OCI-LY3 (cell line): ENCODE results near the gene ILRUN.

ENCODE experiments used
- EZH2phosphoT487 ChIP-seq: fragments of 200-600 bp; shearing (Covaris generic); IDR thresholded peaks from 2 replicates; pipeline ENCODE4 v1.6.1; 2018; ENCODE audit warnings: antibody characterized with exemption, mixed run types, low read depth
- TF ChIP-seq, protein P1 (sequence below): fragments of 200-600, 300-600 bp; sonication (generic); IDR thresholded peaks from 2 replicates; pipeline ENCODE4 v1.5.1; 2014; ENCODE audit warnings: antibody characterized with exemption, low read length, low read depth

- TF ChIP-seq, protein P1, sequence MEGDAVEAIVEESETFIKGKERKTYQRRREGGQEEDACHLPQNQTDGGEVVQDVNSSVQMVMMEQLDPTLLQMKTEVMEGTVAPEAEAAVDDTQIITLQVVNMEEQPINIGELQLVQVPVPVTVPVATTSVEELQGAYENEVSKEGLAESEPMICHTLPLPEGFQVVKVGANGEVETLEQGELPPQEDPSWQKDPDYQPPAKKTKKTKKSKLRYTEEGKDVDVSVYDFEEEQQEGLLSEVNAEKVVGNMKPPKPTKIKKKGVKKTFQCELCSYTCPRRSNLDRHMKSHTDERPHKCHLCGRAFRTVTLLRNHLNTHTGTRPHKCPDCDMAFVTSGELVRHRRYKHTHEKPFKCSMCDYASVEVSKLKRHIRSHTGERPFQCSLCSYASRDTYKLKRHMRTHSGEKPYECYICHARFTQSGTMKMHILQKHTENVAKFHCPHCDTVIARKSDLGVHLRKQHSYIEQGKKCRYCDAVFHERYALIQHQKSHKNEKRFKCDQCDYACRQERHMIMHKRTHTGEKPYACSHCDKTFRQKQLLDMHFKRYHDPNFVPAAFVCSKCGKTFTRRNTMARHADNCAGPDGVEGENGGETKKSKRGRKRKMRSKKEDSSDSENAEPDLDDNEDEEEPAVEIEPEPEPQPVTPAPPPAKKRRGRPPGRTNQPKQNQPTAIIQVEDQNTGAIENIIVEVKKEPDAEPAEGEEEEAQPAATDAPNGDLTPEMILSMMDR: no peak
- no peak for TF ChIP-seq EZH2phosphoT487
Observed at GRCh38 chr6:34676140-34676539, 20.4 kb downstream of the ILRUN start.
